C4-2B (cell line): ENCODE measurements around the gene CRK.

Source experiments
- ZFX ChIP-seq: fragments of 450-650 bp; IDR thresholded peaks from 2 replicates; pipeline ENCODE4 v1.6.1; 2017
- TF ChIP-seq, protein P1 (sequence below): fragments of 450-650 bp; conservative IDR thresholded peaks from 2 replicates; pipeline ENCODE4 v1.5.1; 2017; ENCODE audit warnings: mild to moderate bottlenecking

DNA sequence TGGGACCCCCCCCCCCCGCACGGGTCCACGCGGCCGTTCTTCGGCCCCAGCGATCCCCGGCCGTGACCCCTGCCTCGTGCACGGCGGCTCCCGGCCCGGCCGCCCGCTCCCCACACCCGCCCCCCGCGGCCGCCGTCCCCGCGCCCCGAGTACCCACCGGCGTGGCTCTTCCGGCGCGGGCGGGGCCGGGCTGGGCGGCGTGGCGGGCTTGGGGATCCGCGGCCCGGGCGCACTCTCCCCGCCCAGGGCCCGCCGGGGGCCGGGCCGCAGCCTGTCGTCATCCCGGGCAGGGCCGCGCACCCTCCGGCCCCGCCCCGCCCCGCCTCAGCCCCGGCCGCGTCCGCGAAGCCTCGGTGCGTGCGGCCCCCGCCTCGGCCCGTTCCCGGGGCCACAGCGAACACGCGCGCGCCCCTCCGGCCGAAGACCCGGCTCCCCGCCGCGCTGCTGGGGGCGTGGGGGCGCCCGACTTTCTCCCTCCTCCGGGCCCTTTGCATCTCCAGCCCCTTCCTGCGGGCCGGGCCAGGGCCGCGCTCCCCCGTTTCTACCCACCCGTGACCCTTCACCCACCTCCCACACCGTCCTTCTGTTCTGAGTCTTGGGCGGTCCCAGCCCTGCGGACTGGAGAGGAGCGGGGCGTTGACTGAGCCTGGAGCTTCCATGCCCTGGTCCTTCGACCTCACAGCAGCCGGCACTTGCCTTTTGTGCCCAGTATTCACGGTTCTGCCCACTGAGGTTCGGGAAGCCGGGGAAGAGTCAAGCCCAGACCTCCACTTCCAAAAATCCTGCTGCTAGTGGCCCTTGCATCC lies 35.6 kb upstream of the CRK start:
- TF ChIP-seq, protein P1, sequence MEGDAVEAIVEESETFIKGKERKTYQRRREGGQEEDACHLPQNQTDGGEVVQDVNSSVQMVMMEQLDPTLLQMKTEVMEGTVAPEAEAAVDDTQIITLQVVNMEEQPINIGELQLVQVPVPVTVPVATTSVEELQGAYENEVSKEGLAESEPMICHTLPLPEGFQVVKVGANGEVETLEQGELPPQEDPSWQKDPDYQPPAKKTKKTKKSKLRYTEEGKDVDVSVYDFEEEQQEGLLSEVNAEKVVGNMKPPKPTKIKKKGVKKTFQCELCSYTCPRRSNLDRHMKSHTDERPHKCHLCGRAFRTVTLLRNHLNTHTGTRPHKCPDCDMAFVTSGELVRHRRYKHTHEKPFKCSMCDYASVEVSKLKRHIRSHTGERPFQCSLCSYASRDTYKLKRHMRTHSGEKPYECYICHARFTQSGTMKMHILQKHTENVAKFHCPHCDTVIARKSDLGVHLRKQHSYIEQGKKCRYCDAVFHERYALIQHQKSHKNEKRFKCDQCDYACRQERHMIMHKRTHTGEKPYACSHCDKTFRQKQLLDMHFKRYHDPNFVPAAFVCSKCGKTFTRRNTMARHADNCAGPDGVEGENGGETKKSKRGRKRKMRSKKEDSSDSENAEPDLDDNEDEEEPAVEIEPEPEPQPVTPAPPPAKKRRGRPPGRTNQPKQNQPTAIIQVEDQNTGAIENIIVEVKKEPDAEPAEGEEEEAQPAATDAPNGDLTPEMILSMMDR, result no peak
- peak; percentile 32; the same call in 1 of the 2 replicates for TF ChIP-seq ZFX
